Lung (tissue), 12 donors: Measurements from ENCODE around the gene UTP4. TPM values are rescaled to one million over a fixed set of nuclear protein-coding genes. Genes with fewer than 3 reads are reported as not detected.

Source experiments
- ATAC-seq: fragments of 200-7000 bp; cut with Tn5 transposase; one replicate; pipeline ENCODE4 v1.9.1; 2020; ENCODE audit warnings: moderate number of reproducible peaks; ENCODE audit not compliant: insufficient read depth, low FRiP score
- DNase-seq, 3 donors: peaks; one replicate each; pipeline ENCODE4 v3.0.0-alpha.2; 2013 to 2017
- H3K27ac ChIP-seq, 2 donors: one replicate each; pipeline ENCODE4 v1.5.1; 2013; ENCODE audit warnings: mild to moderate bottlenecking in 2 of 2, moderate library complexity in 2 of 2, control low read depth in 1 of 2, inconsistent platforms in 1 of 2, low read depth in 1 of 2, low read length in 1 of 2
- H3K27me3 ChIP-seq, 3 donors: one replicate each; pipeline ENCODE4 v1.5.1; 2013; ENCODE audit warnings: low read length in 2 of 3; ENCODE audit not compliant: control insufficient read depth in 3 of 3, insufficient read depth in 3 of 3
- H3K36me3 ChIP-seq, 4 donors: one replicate each; pipeline ENCODE4 v1.5.1; 2013; ENCODE audit warnings: low read length in 4 of 4, mild to moderate bottlenecking in 1 of 4, moderate library complexity in 1 of 4; ENCODE audit not compliant: control insufficient read depth in 4 of 4, insufficient read depth in 4 of 4
- H3K4me1 ChIP-seq, 5 donors: one replicate each; pipeline ENCODE4 v1.5.1; 2013; ENCODE audit warnings: low read length in 5 of 5, mild to moderate bottlenecking in 2 of 5, moderate library complexity in 1 of 5; ENCODE audit not compliant: control insufficient read depth in 5 of 5, insufficient read depth in 5 of 5
- H3K4me3 ChIP-seq: one replicate; pipeline ENCODE4 v1.5.1; 2013; ENCODE audit warnings: mild to moderate bottlenecking, control low read depth, moderate library complexity
- H3K9ac ChIP-seq, 2 donors: one replicate each; pipeline ENCODE4 v1.5.1; 2013; ENCODE audit warnings: low read length in 2 of 2, control low read depth in 1 of 2; ENCODE audit not compliant: insufficient read depth in 1 of 2
- H3K9me3 ChIP-seq, 4 donors: one replicate each; pipeline ENCODE4 v1.5.1; 2013; ENCODE audit warnings: low read length in 3 of 4, mild to moderate bottlenecking in 1 of 4, moderate library complexity in 1 of 4; ENCODE audit not compliant: control insufficient read depth in 4 of 4, insufficient read depth in 3 of 4
- WGBS, 2 donors: extraction: QIAGEN DNeasy Blood & Tissue Kit; methylation state at CpG; one replicate each; pipeline ENCODE4 v1.1.7; 2013; 5-methylcytosine and 5-hydroxymethylcytosine counted together
- polyA plus RNA-seq, 2 donors: library from polyadenylated mRNA; stranded (reverse); fragments of 200-250 nt; gene quantifications; one replicate each; pipeline ENCODE4 v1.2.1, GENCODE V29; 2013
- total RNA-seq, 2 donors: library from RNA; depleted of rRNA in 1 of 2; stranded (reverse); fragments of >200 nt in 1 of 2; gene quantifications; one replicate each; pipeline ENCODE4 v1.2.1, GENCODE V29; 2014 to 2021
- TF ChIP-seq, protein P1 (sequence below): IDR thresholded peaks from 2 replicates; pipeline ENCODE4 v1.5.1; 2012; ENCODE audit warnings: mild to moderate bottlenecking; ENCODE audit errors: control extremely low read depth, extremely low read depth
- donor health status: control.
- donor health status: control.
- donor health status: Bipolar disorder and iron deficiency.
- donor health status: healthy.
- donor health status: DM: yes; HTN: yes; CAD: no.

Gene UTP4
- total and polyA plus RNA-seq, 4 donors, result 18.1 to 34.5 (median 26.0) TPM

DNA sequence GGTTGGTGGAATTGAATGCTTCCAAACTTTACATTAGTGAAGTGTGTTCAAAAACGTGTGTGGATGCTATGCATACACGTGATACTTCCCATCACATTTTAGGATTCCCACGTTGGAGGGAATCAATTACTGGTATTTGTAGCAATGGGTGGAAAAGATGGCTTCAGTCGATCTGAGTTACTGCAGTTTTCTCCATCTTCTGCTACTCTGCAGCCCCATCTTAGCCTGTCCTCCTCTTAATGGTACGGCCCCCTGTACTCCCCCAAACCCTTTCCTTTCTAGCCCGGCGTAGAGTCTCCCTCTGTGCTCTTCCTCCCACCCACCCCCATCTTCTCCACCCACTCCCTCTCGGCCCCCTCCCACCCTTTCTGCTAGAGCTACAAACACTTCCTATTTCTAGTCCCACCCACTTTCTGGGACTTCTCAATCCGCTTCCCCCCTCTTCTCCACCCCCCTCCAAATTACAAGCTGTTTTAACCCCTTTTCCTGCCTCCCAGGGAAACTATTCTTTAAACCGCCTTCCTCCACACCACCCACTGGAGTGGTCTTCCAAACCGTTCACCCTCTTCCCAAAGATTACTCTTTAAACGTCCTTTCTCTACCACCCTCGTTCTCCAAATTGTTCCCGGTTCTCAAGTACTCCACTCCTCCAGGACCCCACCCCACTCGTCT, 1.1 kb upstream of the UTP4 start:
- Histone ChIP-seq H3K27ac (peak overlapping the region; percentile 78 to 98), H3K4me3 (peak overlapping the region; percentile 100), H3K9me3 (no peaks in the 10 kb centered on the region), H3K36me3 (peaks cover 0 to 5% (median 3%) of the 10 kb centered on the region in 4 donors), H3K27me3 (no peaks in the 10 kb centered on the region), H3K9ac (peak overlapping the region; percentile 87 to 93), H3K4me1 (peaks cover 3 to 23% (median 11%) of the 10 kb centered on the region in 5 donors)
- TF ChIP-seq, protein P1, sequence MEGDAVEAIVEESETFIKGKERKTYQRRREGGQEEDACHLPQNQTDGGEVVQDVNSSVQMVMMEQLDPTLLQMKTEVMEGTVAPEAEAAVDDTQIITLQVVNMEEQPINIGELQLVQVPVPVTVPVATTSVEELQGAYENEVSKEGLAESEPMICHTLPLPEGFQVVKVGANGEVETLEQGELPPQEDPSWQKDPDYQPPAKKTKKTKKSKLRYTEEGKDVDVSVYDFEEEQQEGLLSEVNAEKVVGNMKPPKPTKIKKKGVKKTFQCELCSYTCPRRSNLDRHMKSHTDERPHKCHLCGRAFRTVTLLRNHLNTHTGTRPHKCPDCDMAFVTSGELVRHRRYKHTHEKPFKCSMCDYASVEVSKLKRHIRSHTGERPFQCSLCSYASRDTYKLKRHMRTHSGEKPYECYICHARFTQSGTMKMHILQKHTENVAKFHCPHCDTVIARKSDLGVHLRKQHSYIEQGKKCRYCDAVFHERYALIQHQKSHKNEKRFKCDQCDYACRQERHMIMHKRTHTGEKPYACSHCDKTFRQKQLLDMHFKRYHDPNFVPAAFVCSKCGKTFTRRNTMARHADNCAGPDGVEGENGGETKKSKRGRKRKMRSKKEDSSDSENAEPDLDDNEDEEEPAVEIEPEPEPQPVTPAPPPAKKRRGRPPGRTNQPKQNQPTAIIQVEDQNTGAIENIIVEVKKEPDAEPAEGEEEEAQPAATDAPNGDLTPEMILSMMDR, result no peak
- DNase-seq (peak; percentile 52 to 82 (median 70)), ATAC-seq (peak; percentile 10)
- WGBS, 2 donors, result 1% methylated on average over 15 of the region's 15 CpGs

DNA sequence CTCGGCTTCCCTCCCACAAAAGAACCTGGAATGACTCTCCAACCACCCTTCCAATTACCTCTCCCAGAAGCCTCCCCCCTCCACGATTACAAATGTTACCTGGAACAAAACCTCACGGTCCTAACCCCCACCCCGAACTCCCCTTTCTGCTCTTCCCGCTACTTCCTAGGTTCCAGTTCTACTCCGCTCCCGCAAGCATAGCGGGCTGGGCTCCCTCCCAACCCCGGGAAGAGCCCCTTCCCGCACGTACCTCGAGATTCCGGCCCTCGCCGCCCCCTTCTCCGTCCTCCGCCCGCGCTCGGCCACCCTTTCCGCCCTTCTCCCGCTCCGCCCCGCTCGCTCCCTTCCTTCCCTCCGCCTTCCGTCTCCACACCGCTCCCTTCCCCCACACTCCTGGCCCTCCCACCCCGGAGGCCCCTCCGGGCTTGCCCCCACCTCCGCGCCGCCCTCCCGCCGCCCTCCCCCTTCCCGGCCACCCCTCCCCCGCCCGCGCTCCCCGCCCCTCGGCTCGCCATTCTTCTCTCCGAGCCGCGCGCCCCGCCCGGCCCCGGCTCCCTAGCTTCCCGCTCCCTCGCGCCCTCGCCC, 518 bp upstream of the UTP4 start:
- ATAC-seq, result peak; percentile 75
- WGBS, 2 donors, result 0 to 1% methylated on average over 41 to 53 of the region's 53 CpGs
- Histone ChIP-seq H3K27me3 (no peaks in the 10 kb centered on the region), H3K4me3 (peak overlapping the region; percentile 100), H3K4me1 (peaks cover 4 to 23% (median 11%) of the 10 kb centered on the region in 5 donors), H3K9ac (peak overlapping the region; percentile 87 to 93), H3K9me3 (no peaks in the 10 kb centered on the region), H3K36me3 (peaks cover 0 to 10% (median 5%) of the 10 kb centered on the region in 4 donors), H3K27ac (peak overlapping the region; percentile 87 to 99)
- TF ChIP-seq, protein P1, result no peak
- peak; percentile 86 to 92 (median 90) for DNase-seq

DNA sequence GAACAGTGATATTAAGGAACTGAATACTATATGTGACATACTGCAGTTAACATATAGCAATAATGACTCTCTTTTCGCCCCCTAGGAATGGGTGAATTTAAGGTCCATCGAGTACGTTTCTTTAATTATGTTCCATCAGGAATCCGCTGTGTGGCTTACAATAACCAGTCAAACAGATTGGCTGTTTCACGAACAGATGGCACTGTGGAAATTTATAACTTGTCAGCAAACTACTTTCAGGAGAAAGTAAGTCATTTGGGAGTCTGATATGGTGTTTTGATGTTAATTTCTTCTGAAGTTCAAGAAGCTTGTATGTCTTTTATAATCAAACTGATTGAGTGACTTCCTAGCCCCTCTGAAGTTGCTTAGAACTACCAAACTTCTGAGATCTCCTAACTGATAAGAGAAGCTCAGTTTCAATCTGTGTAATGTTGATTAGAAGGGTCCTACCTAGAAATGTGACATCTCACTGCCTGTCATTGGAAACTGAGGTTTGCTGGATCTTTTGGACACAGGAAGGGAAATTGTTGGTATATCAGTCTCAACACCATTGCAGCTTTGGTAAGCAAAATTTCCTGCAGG, 1.0 kb downstream of the UTP4 start:
- DNase-seq, result no peak
- H3K27ac ChIP-seq, result peak overlapping the region in 1 of 2 donors; percentile 62
- H3K36me3 ChIP-seq, result peaks cover 4 to 17% (median 12%) of the 10 kb centered on the region in 4 donors
- TF ChIP-seq, protein P1, result no peak
- H3K9ac ChIP-seq, result peak overlapping the region in 1 of 2 donors; percentile 71
- H3K4me1 ChIP-seq, result peaks cover 4 to 23% (median 11%) of the 10 kb centered on the region in 5 donors
- peak overlapping the region; percentile 96 for H3K4me3 ChIP-seq
- no peaks in the 10 kb centered on the region for H3K27me3 ChIP-seq
- H3K9me3 ChIP-seq, result no peaks in the 10 kb centered on the region
- ATAC-seq, result no peak
- 45 to 69% methylated on average over 5 of the region's 5 CpGs for WGBS, 2 donors
